Fibroblast of skin of scalp (primary cell): ENCODE measurements around the gene MARCO.
"Not testable (repeated sequence)": the region's sequence is repeated elsewhere in the genome, so short reads cannot be mapped to it uniquely, and the experiment has no call there.

ENCODE experiments used
- DNase-seq: peaks from one replicate; pipeline ENCODE4 v3.0.0-alpha.2; 2013

Gene MARCO

DNA sequence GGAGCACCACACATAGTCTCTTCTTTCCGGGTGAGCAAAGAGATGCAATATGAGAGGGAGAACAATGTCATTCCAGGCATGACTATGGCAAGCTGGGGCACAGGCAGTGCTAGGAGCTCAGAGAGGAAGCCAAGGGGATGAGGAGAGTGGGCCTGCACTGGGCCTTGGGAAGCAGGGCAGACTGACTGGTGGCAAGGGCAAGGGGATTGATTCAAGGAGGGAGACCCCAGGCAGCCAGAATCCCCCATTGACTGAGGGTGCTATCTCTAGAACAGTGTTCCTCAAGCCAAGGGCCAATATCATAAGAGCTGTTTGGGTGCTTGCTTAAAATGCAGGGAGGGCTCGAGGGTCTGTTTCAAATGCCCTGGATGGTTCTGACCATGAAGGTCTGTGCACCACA lies 36.1 kb downstream of the MARCO start:
- no peak for DNase-seq

DNA sequence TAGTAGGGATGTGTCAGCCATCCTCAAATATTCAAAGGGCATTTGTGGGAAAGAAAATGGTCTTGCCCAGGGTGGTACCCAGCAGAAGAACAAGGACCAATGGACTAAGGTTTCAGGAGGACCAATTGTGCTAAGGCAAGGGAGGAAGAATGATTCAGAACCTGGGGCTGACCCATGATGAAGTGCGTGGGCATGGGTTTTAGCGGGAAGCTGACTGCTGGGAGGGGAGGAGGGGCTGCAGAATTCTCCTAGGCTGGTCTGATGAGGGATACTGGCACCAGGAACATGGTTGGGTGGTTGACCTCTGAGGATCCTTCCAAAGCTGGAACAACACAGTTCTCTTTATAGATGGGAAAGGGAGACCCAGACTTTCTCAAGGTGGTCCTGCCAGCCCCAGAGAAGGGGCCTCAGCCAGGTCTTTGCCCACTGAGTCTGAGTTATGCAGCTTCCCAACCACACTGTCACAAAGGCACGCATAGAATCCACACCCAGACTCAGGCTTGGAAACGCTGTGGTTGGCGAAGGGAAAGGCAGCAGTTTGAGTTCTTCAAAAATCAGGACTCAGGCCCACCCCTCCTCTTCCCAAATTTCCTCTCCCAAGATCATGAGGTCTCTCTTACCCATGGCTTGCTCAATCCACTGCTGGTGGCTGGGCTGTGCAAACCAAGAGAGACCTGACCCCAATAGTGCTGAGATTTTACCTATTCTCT lies 37.3 kb downstream of the MARCO start:
- no peak for DNase-seq

- no peak for DNase-seq
These were observed 38.0 kb downstream of the MARCO start for GRCh38 chr2:118980022-118980421.

DNA sequence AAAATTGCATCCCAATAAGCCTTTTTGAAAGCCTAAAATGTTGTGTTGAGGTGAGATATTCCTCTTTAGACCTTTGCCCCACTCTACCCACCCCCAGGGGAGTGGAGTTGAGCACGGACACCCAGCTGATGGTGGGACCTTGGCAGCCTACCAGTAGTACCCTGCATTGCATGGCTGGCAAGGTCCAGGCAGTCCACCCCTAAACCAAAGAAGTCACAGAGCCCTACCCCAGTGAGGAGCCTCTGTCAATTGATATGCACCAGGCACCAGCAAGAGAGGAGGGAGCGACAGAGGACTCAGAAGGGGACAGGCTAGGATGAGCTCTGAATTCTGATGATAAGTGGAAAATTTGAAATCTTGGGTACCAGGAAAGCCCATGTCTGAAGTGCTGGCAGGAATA lies 38.6 kb downstream of the MARCO start:
- DNase-seq, result no peak

DNA sequence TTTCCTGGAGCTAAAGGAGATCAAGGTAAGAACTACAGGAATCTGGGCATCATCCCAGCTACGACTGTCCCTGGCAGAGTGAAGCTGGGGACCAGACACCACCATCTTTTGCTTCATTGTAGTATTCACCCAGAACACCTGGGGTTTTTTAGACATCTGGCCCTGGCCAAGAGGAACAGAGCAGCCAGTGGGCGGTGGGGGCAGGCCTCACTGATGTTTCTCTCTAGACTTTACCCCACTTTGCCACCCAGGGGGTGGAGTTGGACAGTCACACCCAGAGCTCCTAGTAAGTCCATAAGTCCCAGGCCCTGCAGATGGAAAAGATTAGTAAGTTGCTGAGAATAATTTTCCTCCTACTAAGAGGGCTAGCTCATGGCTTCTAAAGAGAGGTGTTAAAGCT lies 39.6 kb downstream of the MARCO start:
- DNase-seq, result no peak

GRCh38 chr2:118982039-118982438 lies 40.0 kb downstream of the MARCO start:
- no peak for DNase-seq

DNA sequence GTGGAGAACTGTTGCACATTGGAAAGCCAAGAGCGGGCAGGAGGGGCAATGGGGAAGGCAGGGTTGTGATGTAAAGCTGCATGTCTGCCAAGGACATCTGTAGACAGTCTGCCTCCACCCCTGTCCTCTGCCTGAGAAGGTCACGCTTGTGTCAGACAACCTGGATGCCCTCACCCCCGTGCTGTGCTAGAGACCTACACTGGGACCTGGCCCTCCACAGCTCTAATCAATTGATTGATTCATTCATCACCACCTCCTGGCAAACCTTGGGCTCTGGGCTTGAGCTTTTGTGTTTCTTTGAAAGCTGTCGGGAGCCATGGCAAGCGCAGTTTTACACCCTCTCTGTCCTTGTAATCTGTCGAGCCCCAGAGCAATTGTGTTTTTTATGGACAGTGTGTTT lies 41.1 kb downstream of the MARCO start:
- no peak for DNase-seq

DNA sequence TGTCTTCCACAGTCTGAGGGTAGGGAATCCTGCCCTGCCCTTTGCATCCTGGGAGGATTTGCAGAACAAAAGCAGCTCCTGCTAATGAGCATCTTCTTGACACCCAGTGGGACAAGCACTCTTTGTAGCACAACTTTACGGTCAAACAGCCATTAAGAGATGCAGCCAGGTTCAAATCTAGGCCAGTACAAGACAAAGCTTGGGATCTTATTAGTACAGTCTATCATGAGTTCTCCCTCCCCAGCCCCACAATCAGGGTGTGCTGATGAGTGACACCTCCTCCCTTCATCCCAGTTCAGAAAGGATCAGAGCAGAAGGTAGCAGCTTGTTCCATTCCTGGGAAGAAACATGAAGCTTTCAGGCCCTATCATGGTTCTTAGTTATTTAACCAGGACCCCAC lies 41.9 kb downstream of the MARCO start:
- no peak for DNase-seq

DNA sequence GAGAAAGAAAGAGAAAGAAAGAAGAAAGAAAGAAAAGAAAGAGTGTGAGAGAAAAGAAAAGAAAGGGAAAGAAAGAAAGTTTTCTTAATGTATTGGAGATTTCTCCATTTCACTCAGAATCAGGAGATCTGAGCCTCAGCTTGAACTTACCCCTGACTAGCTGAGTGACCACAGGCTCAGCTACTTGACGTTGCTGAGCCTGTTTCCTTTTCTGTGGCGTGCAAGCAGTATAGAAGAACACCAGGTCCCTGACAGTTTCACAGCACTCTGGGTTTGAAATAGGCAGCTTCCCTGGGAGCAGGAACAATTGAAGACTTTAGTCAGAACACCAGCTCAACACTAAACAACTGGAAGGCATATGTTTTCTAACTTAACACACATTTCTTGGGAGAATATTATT lies 44.7 kb downstream of the MARCO start:
- no peak for DNase-seq

GRCh38 chr2:118987886-118988285 lies 45.9 kb downstream of the MARCO start:
- DNase-seq, result no peak

DNA sequence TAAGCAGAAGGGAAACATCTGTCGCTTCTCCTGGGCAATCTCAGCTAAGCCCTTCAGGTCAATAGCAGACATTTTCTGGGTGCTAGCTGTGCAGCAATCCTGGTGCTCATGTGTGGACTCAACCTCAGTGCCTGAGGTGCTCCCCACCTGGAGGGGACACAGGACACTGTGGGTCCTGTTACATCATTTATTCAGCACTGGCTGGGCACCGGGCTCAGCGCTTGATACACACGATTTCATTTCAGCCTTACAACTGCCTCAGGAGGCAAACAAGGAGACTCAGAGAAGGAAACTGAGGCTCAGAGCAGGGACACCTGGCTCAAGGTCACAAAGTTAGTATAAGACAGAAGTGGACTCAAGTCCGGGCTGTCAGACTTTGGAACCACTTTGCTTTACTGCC lies 46.7 kb downstream of the MARCO start:
- no peak for DNase-seq

- DNase-seq, result no peak
These were observed 47.5 kb downstream of the MARCO start for GRCh38 chr2:118989481-118989880.

DNA sequence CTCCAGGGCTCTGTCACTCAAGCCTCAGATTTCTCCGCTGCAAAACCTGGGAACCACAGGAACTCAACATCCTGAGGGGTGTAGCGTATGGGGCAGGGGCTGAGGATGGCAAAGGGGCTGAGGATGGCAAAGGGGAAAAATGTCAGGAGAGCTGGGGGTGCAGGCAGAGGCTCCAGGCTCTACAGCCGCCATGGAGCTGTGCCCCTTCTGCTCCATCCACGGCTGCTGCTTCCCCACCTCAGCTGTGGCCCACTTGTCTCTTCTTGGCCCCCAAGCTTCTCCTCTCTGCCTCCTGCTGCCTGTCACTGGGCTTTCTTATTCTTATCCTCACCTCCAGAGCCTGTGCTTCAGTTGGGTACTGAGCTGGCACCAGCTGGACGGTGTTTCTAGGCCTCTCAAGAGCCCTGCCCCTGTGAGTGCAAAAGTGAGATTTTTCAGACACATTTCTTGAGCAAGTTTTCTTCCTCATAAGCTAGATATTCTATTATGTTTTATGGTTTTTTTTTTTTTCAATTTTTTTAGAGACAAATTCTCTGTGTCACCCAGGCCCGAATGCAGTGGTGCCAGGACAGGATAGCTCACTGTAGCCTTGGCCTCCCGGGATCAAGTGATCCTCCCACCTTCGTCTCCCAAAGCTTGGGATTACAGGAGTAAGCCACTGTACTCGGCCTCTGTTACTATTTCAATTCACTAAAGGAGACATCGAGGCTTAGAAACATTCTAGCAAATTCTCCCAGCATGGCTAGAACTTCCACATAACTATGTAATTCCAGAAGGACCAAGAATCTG lies 49.0 kb downstream of the MARCO start:
- no peak for DNase-seq

- no peak for DNase-seq
These were observed 49.6 kb downstream of the MARCO start for GRCh38 chr2:118991554-118991953.

DNA sequence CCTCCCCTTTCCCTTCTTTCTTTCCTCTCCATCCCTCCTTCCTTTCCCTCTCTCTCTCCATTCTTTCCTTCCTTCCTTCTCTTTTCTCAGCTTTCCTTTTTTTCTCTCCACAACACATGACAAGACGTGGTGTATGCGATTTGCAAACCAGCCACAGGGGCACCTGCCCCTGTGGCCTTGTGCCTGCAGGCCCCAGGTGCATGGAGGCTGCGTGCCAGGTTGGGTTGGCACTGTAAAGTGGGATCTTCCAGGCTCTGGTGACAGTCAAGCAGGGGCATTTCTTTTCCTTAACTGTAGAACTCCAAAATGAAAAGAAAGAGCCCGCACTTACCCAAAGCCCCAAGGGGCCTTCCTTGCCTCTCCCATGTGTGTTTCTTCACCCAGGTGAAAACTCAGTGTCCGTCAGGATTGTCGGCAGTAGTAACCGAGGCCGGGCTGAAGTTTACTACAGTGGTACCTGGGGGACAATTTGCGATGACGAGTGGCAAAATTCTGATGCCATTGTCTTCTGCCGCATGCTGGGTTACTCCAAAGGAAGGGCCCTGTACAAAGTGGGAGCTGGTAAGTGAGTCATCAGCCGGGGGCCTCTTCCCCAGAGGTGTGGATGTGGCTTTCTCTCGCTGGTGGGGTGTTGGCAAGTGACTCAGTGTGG lies 50.9 kb downstream of the MARCO start:
- no peak for DNase-seq

DNA sequence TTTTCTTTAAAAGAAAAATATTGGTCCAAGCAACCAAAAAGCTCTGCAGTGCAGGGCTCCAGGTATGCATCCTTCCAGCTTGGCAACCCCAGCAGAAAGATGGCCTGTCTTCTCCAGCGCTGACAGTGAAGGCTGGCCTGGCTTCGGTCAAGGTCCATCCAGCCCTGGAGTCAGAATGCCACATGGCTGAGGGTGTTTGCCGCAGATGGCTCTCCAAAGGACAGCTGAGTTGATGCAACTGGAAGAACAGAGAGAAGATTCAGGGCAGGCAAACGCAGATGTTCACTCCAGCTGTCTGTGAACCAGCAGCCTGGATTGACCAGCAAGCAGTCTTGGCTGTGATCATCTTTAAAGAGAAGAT lies 51.4 kb downstream of the MARCO start:
- no peak for DNase-seq

GRCh38 chr2:118994172-118994700 lies 52.2 kb downstream of the MARCO start:
- DNase-seq, result no peak

DNA sequence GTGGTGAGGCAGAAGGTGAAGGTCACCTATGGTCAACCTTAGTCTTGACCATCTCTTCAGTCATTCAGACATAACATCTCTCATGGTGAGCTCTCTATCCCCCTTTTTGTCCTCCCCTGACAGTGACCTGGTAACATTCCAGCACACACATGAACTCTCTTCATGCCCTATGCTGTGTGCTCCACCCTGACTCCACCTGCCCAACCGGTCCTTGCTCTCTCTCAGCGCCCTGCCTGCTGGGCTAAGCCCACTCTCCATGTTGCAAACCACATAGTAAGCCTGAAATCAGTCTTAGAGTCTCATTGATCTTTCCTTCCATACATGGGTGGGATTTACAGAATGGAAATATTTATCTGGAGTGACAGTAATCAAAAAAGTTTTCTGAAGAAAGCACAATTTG lies 52.8 kb downstream of the MARCO start:
- DNase-seq, result no peak

- DNase-seq, result not testable (repeated sequence)
These were observed 61.9 kb downstream of the MARCO start for GRCh38 chr2:119003856-119004255.

DNA sequence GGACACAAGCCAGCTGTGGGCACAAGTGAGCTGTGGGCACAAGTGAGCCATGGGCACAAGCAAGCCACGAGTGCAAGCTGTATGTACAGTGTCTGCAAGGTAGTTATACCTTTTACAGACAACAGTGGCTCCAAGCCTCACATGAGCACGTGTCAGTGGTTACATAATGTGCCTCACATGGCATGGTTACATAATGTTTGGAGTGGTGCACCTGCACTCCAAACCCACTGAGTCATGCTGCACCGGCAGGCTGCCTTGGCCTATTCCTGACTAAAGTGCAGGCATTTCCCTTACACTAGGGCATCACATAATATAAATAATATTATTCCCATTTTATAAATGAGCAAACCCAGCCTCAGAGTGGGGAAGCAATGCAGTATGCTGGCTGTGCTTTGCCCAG lies 62.6 kb downstream of the MARCO start:
- DNase-seq, result no peak

- no peak for DNase-seq
These were observed 63.1 kb downstream of the MARCO start for GRCh38 chr2:119005051-119005450.

- DNase-seq, result no peak
These were observed 63.6 kb downstream of the MARCO start for GRCh38 chr2:119005555-119005954.

DNA sequence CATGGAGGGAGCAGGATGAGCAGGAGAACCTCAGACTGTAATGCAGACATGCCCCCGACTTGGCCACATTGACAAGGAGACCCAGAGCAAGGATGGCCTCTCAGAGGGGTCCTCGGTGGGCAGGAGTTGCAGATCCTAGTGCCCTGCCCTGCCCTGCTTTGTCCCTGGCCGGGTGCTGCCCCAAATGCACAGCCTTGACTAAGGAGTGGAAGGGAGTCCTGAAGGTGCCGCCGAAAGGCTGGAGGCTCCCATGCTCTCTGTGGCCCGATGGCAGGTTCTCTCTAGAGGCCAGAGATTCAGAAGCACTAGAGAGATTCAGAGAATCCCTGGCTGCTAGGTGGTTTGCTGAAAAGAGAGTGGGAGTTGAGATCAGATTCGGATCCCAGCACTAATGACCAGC lies 64.4 kb downstream of the MARCO start:
- no peak for DNase-seq

DNA sequence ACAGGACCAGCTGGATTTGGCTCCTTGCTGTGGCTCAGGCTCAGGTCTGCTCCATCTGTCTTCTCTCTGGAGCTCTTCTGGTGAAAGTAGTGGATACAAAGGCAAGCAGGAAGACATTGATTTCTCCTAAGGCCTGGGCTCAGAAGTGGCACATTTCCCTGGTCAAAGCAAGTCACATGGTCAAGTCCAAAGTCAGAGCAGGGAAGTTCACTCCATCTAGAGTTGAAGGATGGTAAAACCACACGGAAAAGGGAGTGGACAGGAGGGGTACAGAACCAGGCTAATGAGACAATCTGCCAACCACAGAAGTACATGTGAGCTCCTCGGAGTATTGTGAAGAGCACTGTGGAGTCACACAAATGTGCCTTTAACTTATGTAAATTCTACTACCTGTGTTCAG lies 66.1 kb downstream of the MARCO start:
- no peak for DNase-seq
